ENCODE data around the gene ADAMTS14.

- TF ChIP-seq SPI1 (IDR thresholded peaks at IDR 0.05; ENCODE audit: low read depth, low read length) (no peak), TAF1 (IDR thresholded peaks at IDR 0.05; ENCODE audit: low read depth, low read length) (no peak)
Observed at GRCh38 chr10:70662362-70663220, 9.7 kb upstream of the ADAMTS14 start.

All from GM12891 (cell line).